Epithelial cell of umbilical artery (primary cell): ENCODE results near the gene PSAP. TPM values are rescaled to one million over a fixed set of nuclear protein-coding genes. Genes with fewer than 3 reads are reported as not detected.

Experiments
- total RNA-seq: library from RNA; depleted of rRNA; stranded (reverse); fragments of >200 nt; gene quantifications from 2 replicates; pipeline ENCODE4 v1.2.3, GENCODE V29; 2014

The PSAP gene
- 440 and 475 TPM in 2 replicates for total RNA-seq

GRCh38 chr10:71850743-71851464 is at the start of gene PSAP:
PSAP (minus strand) TSS chr10:71851251; CDS start chr10:71851221, 30 bp downstream.

DNA sequence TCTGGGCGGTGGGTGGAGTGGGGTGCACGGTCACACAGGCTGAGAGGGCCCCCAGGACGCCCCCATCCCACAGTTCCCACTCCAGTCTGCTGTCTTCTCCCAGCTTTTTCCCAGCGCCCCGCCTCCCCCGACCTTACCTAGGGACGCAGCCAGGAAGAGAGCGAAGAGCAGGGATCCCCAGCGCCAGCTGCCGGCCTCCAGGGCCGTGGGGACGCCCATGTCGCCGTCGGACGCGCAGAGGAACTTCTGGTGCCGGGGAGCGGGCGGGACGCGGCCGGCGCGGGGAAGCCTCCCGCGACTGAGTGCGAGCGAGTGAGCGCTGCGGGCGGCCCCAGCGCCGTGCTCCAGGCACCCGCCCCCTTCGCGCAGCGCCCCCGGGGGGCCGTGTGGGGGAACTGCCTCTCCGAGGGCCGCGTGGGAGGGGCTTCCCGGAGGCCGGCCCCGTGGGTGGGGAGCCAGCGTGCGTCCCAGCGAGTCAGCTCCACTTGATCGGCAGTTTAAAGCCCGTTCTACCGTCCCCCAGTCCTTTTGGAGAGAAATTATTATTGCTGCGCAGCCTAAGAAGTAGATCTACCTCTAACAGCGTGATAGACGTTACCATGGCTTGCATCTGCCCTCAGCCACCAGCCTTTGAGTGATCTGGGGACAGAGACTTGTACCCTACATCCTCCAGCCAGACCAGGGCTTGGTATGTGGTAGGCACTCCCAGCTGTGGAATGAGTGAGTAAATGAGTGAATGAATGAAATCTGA is 77.7 kb downstream of the PSAP start, which contains the start of gene VSIR:
Gene VSIR (minus strand): TSS at position 300 of the 751 bp plus-strand sequence. CDS start 81 bp downstream, at position 219.

Other genes with a start within 250 kb of the PSAP start
- 0.15 TPM in 1 of 2 replicates, not detected in the other for gene C10orf105, start 131.5 kb downstream of the PSAP start, total RNA-seq
- 5.0 and 6.5 TPM in 2 replicates for gene VSIR, start 77.7 kb downstream of the PSAP start, total RNA-seq
- 8.4 and 11.9 TPM in 2 replicates for gene CHST3, start 113.1 kb upstream of the PSAP start, total RNA-seq
- 0.15 and 1.3 TPM in 2 replicates for gene SPOCK2, start 237.3 kb upstream of the PSAP start, total RNA-seq